SK-N-SH (cell line): ENCODE measurements around the gene UBE2E2. TPM values are rescaled to one million over a fixed set of nuclear protein-coding genes. Genes with fewer than 3 reads are reported as not detected.

ENCODE experiments used
- CTCF ChIA-PET: fragments of 300-600, 350-600 bp; formaldehyde crosslinking; extraction: SDS; loops from one replicate; lab custom pipeline; 2021; lab: Yijun Ruan, JAX
- POLR2A ChIA-PET: fragments of 350-600 bp; sonication (Branson Sonifier 250); formaldehyde crosslinking; extraction: SDS; loops from one replicate; lab custom pipeline; 2020; ENCODE audit warnings: antibody characterized with exemption, inconsistent platforms; lab: Yijun Ruan, JAX
- DNase-seq: peaks from one replicate; pipeline ENCODE4 v3.0.0; 2012
- H2AFZ ChIP-seq: fragments of 200-600 bp; sonication (generic); 2 replicates; pipeline ENCODE4 v1.8.1; 2016; ENCODE audit warnings: antibody characterized with exemption, mild to moderate bottlenecking, low read depth
- H3F3A ChIP-seq: fragments of 200-600 bp; sonication (generic); replicated peaks from 2 replicates; pipeline ENCODE3; 2016; ENCODE audit warnings: antibody characterized with exemption, mild to moderate bottlenecking; ENCODE audit not compliant: insufficient read depth
- H3K27ac ChIP-seq, 2 experiments: fragments of 200-500 bp in 1 of 2; fragments of 200-600 bp in 1 of 2; sonication (Bioruptor generic) in 1 of 2; sonication (generic), shearing (Covaris generic) in 1 of 2; 2 replicates each; pipeline versions ENCODE4 v1.5.1 to v1.6.1; 2014 to 2016; ENCODE audit warnings: low read depth in 2 of 2, inconsistent platforms in 1 of 2, low read length in 1 of 2, mild to moderate bottlenecking in 1 of 2, mixed read lengths in 1 of 2
- H3K27me3 ChIP-seq: fragments of 200-600 bp; sonication (generic), shearing (Covaris generic); 2 replicates; pipeline ENCODE4 v1.6.1; 2016; ENCODE audit warnings: mixed run types; ENCODE audit not compliant: insufficient read depth
- H3K36me3 ChIP-seq, 2 experiments: fragments of 200-500 bp in 1 of 2; fragments of 200-600 bp in 1 of 2; sonication (Bioruptor generic) in 1 of 2; sonication (generic) in 1 of 2; replicated peaks in 1 of 2; 2 replicates each; pipeline versions ENCODE3 to v1.5.1; 2014 to 2016; ENCODE audit warnings: low read length in 1 of 2, mild to moderate bottlenecking in 1 of 2; ENCODE audit not compliant: insufficient read depth in 2 of 2, control insufficient read depth in 1 of 2
- H3K4me1 ChIP-seq, 2 experiments: fragments of 200-500 bp in 1 of 2; fragments of 200-600 bp in 1 of 2; sonication (Bioruptor generic) in 1 of 2; sonication (generic), shearing (Covaris generic) in 1 of 2; 2 replicates each; pipeline versions ENCODE4 v1.5.1 to v1.6.1; 2014 to 2016; ENCODE audit warnings: low read depth in 1 of 2, low read length in 1 of 2, mixed run types in 1 of 2; ENCODE audit not compliant: insufficient read depth in 2 of 2, control insufficient read depth in 1 of 2
- H3K4me2 ChIP-seq: fragments of 200-600 bp; sonication (generic), shearing (Covaris generic); 2 replicates; pipeline ENCODE4 v1.6.1; 2017; ENCODE audit warnings: mixed run types
- H3K4me3 ChIP-seq, 2 experiments: fragments of 200-500 bp in 1 of 2; fragments of 200-600 bp in 1 of 2; sonication (Bioruptor generic) in 1 of 2; sonication (generic), shearing (Covaris generic) in 1 of 2; 2 replicates each; pipeline versions ENCODE4 v1.5.1 to v1.8.1; 2014 to 2016; ENCODE audit warnings: low read depth in 2 of 2, inconsistent platforms in 1 of 2, low read length in 1 of 2, mild to moderate bottlenecking in 1 of 2, mixed read lengths in 1 of 2, moderate library complexity in 1 of 2
- H3K79me2 ChIP-seq: fragments of 200-600 bp; sonication (generic); 2 replicates; pipeline ENCODE4 v1.8.1; 2017; ENCODE audit warnings: mild to moderate bottlenecking; ENCODE audit not compliant: insufficient read depth
- H3K9ac ChIP-seq: fragments of 200-600 bp; sonication (generic); 2 replicates; pipeline ENCODE4 v1.6.1; 2017; ENCODE audit warnings: mixed run types
- H3K9me2 ChIP-seq: fragments of 200-600 bp; sonication (generic); 2 replicates; pipeline ENCODE4 v1.6.1; 2017; ENCODE audit warnings: mixed run types
- H3K9me3 ChIP-seq: fragments of 200-600 bp; sonication (generic); 2 replicates; pipeline ENCODE4 v1.6.1; 2017; ENCODE audit warnings: mixed run types, mild to moderate bottlenecking, moderate library complexity
- H4K20me1 ChIP-seq: fragments of 200-600 bp; sonication (generic); 2 replicates; pipeline ENCODE4 v1.6.1; 2017; ENCODE audit warnings: mild to moderate bottlenecking, mixed run types; ENCODE audit not compliant: insufficient read depth
- CHD2 ChIP-seq: fragments of 150-350 bp; IDR thresholded peaks from 2 replicates; pipeline ENCODE4 v1.6.1; 2018; ENCODE audit warnings: low read length; ENCODE audit not compliant: partially characterized antibody
- EP300 ChIP-seq, 2 experiments: IDR thresholded peaks; 2 replicates each; pipeline versions ENCODE4 v1.4.0 to v1.6.1; 2012; ENCODE audit warnings: borderline replicate concordance in 1 of 2, low read depth in 1 of 2, low read length in 1 of 2
- FOXJ3 ChIP-seq: sonication (generic); formaldehyde crosslinking; IDR thresholded peaks from 2 replicates; pipeline ENCODE4 v1.5.1; 2020; ENCODE audit warnings: mild to moderate bottlenecking, missing genetic modification reagents
- FOXM1 ChIP-seq: IDR thresholded peaks from 2 replicates; pipeline ENCODE4 v1.4.0; 2012; ENCODE audit warnings: low read depth, mild to moderate bottlenecking
- GATA2 ChIP-seq: sonication (generic); formaldehyde crosslinking; IDR thresholded peaks from 2 replicates; pipeline ENCODE4 v1.5.0; 2020; ENCODE audit warnings: mild to moderate bottlenecking, missing genetic modification reagents
- MEF2A ChIP-seq: IDR thresholded peaks from 2 replicates; pipeline ENCODE4 v1.4.0; 2012; ENCODE audit warnings: low read depth, borderline replicate concordance
- POLR2AphosphoS5 ChIP-seq: IDR thresholded peaks from 2 replicates; pipeline ENCODE4 v1.6.1; 2012; ENCODE audit warnings: low read depth, low read length
- RFX5 ChIP-seq: IDR thresholded peaks from 2 replicates; pipeline ENCODE4 v1.6.1; 2012; ENCODE audit warnings: mild to moderate bottlenecking, improper control_type of control experiment, low read length
- SIN3A ChIP-seq: IDR thresholded peaks from 2 replicates; pipeline ENCODE4 v1.6.1; 2012; ENCODE audit warnings: low read depth, mild to moderate bottlenecking, low read length, moderate library complexity, borderline replicate concordance
- SMC3 ChIP-seq: IDR thresholded peaks from 2 replicates; pipeline ENCODE4 v1.6.1; 2012; ENCODE audit warnings: low read depth, low read length, improper control_type of control experiment
- TCF12 ChIP-seq: IDR thresholded peaks from 2 replicates; pipeline ENCODE4 v1.4.0; 2012
- WGBS: methylation state at CpG from one replicate; pipeline ENCODE4 v1.1.6; 2017; ENCODE audit warnings: low lambda C conversion rate; 5-methylcytosine and 5-hydroxymethylcytosine counted together
- polyA plus RNA-seq, 3 experiments: library from polyadenylated mRNA; depleted of rRNA; stranded (reverse); fragments of >200 nt; gene quantifications; 2 replicates each; pipeline ENCODE4 v1.2.3, GENCODE V29; 2012
- TF ChIP-seq, protein P1 (sequence below): fragments of 200-600 bp; sonication (generic); IDR thresholded peaks from 2 replicates; pipeline ENCODE4 v1.6.1; 2017; ENCODE audit warnings: antibody characterized with exemption, mild to moderate bottlenecking, moderate library complexity
- TF ChIP-seq, protein P2 (sequence below): IDR thresholded peaks from 2 replicates; pipeline ENCODE4 v1.4.0; 2012; ENCODE audit warnings: low read depth
- TF ChIP-seq, protein P3 (sequence below): IDR thresholded peaks from 2 replicates; pipeline ENCODE4; 2012
- TF ChIP-seq, protein P4 (sequence below): IDR thresholded peaks from 2 replicates; pipeline ENCODE4 v1.4.0; 2012; ENCODE audit warnings: low read depth, borderline replicate concordance
- TF ChIP-seq, protein P5 (sequence below): IDR thresholded peaks from 2 replicates; pipeline ENCODE4 v1.4.0; 2012; ENCODE audit warnings: low read depth, borderline replicate concordance
- TF ChIP-seq, protein P6 (sequence below): IDR thresholded peaks from 2 replicates; pipeline ENCODE4 v1.6.1; 2012; ENCODE audit warnings: mild to moderate bottlenecking, low read depth, low read length, moderate library complexity

The UBE2E2 gene
- polyA plus RNA-seq, 1 of the 3 experiments (the other 2 are of a cell fraction), result 46.4 TPM

DNA sequence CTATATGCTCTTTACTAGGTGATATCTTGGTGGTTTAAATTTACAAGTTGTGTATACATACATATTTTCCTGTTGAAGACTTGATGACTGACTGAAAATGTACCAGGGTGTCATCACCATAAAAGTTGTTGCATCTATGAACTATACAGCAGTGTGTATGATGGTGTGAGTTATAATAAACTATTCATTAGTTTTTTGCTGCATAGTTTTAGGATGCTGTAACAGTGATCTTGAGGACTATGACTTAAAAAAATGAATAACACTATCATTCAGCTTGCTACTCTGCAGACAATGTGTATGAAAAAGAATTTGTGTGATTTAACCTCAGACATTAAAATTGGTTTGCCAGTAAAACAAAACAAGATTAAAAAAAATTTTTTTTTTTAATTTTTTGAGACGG lies 49.0 kb downstream of the UBE2E2 start:
- Histone ChIP-seq H3K9ac (no peak overlapping the region), H3K79me2 (peaks cover 39% of the 10 kb centered on the region), H4K20me1 (peaks cover 8% of the 10 kb centered on the region), H3F3A (peaks cover 8% of the 10 kb centered on the region), H3K9me2 (no peaks in the 10 kb centered on the region), H3K4me3 (no peak overlapping the region), H2AFZ (no peak overlapping the region), H3K27me3 (no peaks in the 10 kb centered on the region), H3K4me2 (no peak overlapping the region), H3K9me3 (no peaks in the 10 kb centered on the region), H3K27ac (no peak overlapping the region), H3K4me1 (peaks cover 0 to 4% of the 10 kb centered on the region in 2 experiments; a peak in 2 of 4 replicates), H3K36me3 (no peaks in the 10 kb centered on the region)
- WGBS, result 87% methylated on average over 1 of the region's 1 CpG
- no peak for DNase-seq
- TF ChIP-seq, protein P1, sequence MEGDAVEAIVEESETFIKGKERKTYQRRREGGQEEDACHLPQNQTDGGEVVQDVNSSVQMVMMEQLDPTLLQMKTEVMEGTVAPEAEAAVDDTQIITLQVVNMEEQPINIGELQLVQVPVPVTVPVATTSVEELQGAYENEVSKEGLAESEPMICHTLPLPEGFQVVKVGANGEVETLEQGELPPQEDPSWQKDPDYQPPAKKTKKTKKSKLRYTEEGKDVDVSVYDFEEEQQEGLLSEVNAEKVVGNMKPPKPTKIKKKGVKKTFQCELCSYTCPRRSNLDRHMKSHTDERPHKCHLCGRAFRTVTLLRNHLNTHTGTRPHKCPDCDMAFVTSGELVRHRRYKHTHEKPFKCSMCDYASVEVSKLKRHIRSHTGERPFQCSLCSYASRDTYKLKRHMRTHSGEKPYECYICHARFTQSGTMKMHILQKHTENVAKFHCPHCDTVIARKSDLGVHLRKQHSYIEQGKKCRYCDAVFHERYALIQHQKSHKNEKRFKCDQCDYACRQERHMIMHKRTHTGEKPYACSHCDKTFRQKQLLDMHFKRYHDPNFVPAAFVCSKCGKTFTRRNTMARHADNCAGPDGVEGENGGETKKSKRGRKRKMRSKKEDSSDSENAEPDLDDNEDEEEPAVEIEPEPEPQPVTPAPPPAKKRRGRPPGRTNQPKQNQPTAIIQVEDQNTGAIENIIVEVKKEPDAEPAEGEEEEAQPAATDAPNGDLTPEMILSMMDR, result no peak
- TF ChIP-seq, protein P2, sequence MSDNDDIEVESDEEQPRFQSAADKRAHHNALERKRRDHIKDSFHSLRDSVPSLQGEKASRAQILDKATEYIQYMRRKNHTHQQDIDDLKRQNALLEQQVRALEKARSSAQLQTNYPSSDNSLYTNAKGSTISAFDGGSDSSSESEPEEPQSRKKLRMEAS, result no peak
- TF ChIP-seq FOXM1, result no peak
- no peak for TF ChIP-seq SMC3
- no peak for TF ChIP-seq GATA2 (CRISPR knock-in tag)
- no peak for TF ChIP-seq TCF12
- CTCF ChIA-PET, result interaction anchor here (1.1 kb wide), 1 partner anchor 18 kb away, joined by 3 read pairs; no protein-coding TSS in a partner anchor
- POLR2A ChIA-PET, result no interaction called here

DNA sequence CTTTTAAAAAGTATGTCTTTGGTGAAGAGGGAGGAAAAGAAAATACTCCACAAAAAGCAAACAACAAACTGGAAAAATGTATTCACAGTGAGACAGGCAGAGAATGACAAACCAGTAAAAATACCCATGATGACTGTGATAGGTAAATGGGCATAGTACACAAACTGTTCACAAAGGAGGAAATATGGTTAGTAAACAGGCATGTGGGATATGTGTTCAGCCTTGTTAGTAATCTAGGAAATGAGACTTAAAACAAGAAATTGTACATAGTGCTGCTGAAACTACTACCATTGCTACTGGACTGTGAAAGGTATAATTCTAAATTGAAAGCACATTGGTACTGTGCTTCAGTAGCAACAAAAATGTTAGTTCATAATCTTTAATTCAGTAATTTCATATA lies 50.1 kb downstream of the UBE2E2 start:
- Histone ChIP-seq H3K4me2 (no peak overlapping the region), H4K20me1 (peaks cover 8% of the 10 kb centered on the region), H3F3A (peaks cover 12% of the 10 kb centered on the region), H2AFZ (no peak overlapping the region), H3K9me3 (no peaks in the 10 kb centered on the region), H3K9ac (no peak overlapping the region), H3K27me3 (no peaks in the 10 kb centered on the region), H3K79me2 (peaks cover 41% of the 10 kb centered on the region), H3K4me3 (no peak overlapping the region), H3K27ac (no peak overlapping the region), H3K36me3 (no peaks in the 10 kb centered on the region), H3K4me1 (peaks cover under 1 to 4% of the 10 kb centered on the region in 2 experiments; a peak in 2 of 4 replicates), H3K9me2 (no peaks in the 10 kb centered on the region)
- TF ChIP-seq, protein P3, sequence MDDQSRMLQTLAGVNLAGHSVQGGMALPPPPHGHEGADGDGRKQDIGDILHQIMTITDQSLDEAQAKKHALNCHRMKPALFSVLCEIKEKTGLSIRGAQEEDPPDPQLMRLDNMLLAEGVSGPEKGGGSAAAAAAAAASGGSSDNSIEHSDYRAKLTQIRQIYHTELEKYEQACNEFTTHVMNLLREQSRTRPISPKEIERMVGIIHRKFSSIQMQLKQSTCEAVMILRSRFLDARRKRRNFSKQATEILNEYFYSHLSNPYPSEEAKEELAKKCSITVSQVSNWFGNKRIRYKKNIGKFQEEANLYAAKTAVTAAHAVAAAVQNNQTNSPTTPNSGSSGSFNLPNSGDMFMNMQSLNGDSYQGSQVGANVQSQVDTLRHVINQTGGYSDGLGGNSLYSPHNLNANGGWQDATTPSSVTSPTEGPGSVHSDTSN, result no peak
- no peak for TF ChIP-seq SIN3A
- no peak for TF ChIP-seq FOXJ3 (CRISPR knock-in tag)
- TF ChIP-seq EP300 (IDR thresholded peaks at IDR 0.05; ENCODE audit: borderline replicate concordance in 1 of 2, low read depth in 1 of 2, low read length in 1 of 2), result no peak
- no peak for TF ChIP-seq POLR2AphosphoS5
- TF ChIP-seq, protein P4, sequence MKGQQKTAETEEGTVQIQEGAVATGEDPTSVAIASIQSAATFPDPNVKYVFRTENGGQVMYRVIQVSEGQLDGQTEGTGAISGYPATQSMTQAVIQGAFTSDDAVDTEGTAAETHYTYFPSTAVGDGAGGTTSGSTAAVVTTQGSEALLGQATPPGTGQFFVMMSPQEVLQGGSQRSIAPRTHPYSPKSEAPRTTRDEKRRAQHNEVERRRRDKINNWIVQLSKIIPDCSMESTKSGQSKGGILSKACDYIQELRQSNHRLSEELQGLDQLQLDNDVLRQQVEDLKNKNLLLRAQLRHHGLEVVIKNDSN, result no peak
- TF ChIP-seq TCF12, result no peak
- TF ChIP-seq, protein P5, sequence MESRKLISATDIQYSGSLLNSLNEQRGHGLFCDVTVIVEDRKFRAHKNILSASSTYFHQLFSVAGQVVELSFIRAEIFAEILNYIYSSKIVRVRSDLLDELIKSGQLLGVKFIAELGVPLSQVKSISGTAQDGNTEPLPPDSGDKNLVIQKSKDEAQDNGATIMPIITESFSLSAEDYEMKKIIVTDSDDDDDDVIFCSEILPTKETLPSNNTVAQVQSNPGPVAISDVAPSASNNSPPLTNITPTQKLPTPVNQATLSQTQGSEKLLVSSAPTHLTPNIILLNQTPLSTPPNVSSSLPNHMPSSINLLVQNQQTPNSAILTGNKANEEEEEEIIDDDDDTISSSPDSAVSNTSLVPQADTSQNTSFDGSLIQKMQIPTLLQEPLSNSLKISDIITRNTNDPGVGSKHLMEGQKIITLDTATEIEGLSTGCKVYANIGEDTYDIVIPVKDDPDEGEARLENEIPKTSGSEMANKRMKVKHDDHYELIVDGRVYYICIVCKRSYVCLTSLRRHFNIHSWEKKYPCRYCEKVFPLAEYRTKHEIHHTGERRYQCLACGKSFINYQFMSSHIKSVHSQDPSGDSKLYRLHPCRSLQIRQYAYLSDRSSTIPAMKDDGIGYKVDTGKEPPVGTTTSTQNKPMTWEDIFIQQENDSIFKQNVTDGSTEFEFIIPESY, result no peak
- no peak for TF ChIP-seq MEF2A
- TF ChIP-seq, protein P6, sequence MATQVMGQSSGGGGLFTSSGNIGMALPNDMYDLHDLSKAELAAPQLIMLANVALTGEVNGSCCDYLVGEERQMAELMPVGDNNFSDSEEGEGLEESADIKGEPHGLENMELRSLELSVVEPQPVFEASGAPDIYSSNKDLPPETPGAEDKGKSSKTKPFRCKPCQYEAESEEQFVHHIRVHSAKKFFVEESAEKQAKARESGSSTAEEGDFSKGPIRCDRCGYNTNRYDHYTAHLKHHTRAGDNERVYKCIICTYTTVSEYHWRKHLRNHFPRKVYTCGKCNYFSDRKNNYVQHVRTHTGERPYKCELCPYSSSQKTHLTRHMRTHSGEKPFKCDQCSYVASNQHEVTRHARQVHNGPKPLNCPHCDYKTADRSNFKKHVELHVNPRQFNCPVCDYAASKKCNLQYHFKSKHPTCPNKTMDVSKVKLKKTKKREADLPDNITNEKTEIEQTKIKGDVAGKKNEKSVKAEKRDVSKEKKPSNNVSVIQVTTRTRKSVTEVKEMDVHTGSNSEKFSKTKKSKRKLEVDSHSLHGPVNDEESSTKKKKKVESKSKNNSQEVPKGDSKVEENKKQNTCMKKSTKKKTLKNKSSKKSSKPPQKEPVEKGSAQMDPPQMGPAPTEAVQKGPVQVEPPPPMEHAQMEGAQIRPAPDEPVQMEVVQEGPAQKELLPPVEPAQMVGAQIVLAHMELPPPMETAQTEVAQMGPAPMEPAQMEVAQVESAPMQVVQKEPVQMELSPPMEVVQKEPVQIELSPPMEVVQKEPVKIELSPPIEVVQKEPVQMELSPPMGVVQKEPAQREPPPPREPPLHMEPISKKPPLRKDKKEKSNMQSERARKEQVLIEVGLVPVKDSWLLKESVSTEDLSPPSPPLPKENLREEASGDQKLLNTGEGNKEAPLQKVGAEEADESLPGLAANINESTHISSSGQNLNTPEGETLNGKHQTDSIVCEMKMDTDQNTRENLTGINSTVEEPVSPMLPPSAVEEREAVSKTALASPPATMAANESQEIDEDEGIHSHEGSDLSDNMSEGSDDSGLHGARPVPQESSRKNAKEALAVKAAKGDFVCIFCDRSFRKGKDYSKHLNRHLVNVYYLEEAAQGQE, result no peak
- TF ChIP-seq, protein P2, result no peak
- TF ChIP-seq GATA2 (CRISPR knock-in tag), result no peak
- TF ChIP-seq CHD2, result no peak
- no peak for TF ChIP-seq RFX5
- no peak for TF ChIP-seq FOXM1
- no peak for TF ChIP-seq SMC3
- CTCF ChIA-PET, result no interaction called here
- POLR2A ChIA-PET, result no interaction called here
- no peak for DNase-seq
